ENCODE data around the gene SLC25A26. TPM values are rescaled to one million over a fixed set of nuclear protein-coding genes. Genes with fewer than 3 reads are reported as not detected.

The SLC25A26 gene
- polyA plus RNA-seq, 4 donors = 21.9 to 27.0 (median 23.5) TPM

- no peak for DNase-seq (ENCODE audit: low read depth in 4 of 4, low spot score in 2 of 4)
Observed at GRCh38 chr3:66425576-66426114, 204.8 kb downstream of the SLC25A26 start.

- no peak for DNase-seq (ENCODE audit: low read depth in 4 of 4, low spot score in 2 of 4)
Observed at GRCh38 chr3:66426135-66426534, 205.3 kb downstream of the SLC25A26 start.

GRCh38 chr3:66427352-66427751, 206.6 kb downstream of the SLC25A26 start:
- no peak for DNase-seq (ENCODE audit: low read depth in 4 of 4, low spot score in 2 of 4)

DNA sequence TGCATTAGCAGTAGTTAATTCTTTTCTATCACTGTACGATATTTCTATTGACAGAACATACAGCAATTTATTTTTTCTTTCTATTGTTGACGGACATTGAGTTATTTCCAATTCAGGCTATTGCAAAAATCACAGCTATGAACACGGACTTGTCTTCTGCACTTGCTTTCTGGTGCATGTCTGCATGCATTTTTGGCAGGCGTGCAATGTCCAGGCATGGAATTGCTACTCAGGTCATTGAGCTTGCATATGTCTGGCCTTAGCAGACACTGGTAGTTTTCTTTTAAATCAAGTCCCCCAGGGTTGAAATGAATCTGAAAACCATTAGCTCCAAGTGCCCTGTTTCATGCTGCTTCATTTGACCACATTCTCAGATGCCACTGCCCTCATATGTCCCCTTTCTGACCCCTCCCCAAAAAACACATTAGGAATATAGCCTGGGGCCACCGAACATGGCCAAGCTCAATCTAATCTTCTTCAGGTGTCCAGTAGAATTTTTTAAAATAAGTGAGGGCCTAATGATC, 207.2 kb downstream of the SLC25A26 start:
- DNase-seq (ENCODE audit: low read depth in 4 of 4, low spot score in 2 of 4) = no peak

Other genes starting within 250 kb of the SLC25A26 start
- 10 to 100 TPM; 26.2 to 34.5 (median 28.6) TPM for gene MAGI1, start 182.1 kb upstream of the SLC25A26 start, polyA plus RNA-seq (ENCODE audit: insufficient read length in 4 of 4)

All from left renal cortex interstitium (tissue), 4 donors.